Osteoblast (primary cell): Measurements from ENCODE around the gene SPATA17. TPM values are rescaled to one million over a fixed set of nuclear protein-coding genes. Genes with fewer than 3 reads are reported as not detected.

ENCODE experiments used
- DNase-seq: peaks from one replicate; pipeline ENCODE4 v3.0.0; 2011; ENCODE audit warnings: low spot score, mixed read lengths; ENCODE audit not compliant: insufficient read length; ENCODE audit errors: missing footprints
- H2AFZ ChIP-seq: 2 replicates; pipeline ENCODE4 v1.6.0; 2011; ENCODE audit warnings: mild to moderate bottlenecking, low read length
- H3K27ac ChIP-seq: 2 replicates; pipeline ENCODE4 v1.5.1; 2011; ENCODE audit warnings: mild to moderate bottlenecking, low read depth, low read length, moderate library complexity
- H3K27me3 ChIP-seq: 2 replicates; pipeline ENCODE4 v1.6.0; 2012; ENCODE audit warnings: mild to moderate bottlenecking, control low read depth, inconsistent platforms, low read length, moderate library complexity; ENCODE audit not compliant: insufficient read depth
- H3K36me3 ChIP-seq: 2 replicates; pipeline ENCODE4 v1.5.1; 2011; ENCODE audit warnings: mild to moderate bottlenecking, low read length, control low read depth, moderate library complexity; ENCODE audit not compliant: insufficient read depth
- H3K4me1 ChIP-seq: 2 replicates; pipeline ENCODE4 v1.5.1; 2011; ENCODE audit warnings: mild to moderate bottlenecking, low read length, control low read depth, moderate library complexity; ENCODE audit not compliant: insufficient read depth
- H3K4me2 ChIP-seq: 2 replicates; pipeline ENCODE4 v1.6.0; 2011; ENCODE audit warnings: mild to moderate bottlenecking, low read length; ENCODE audit not compliant: insufficient read depth
- H3K4me3 ChIP-seq: fragments of 200-600 bp; sonication (generic); 3 replicates; pipeline ENCODE4 v1.5.1; 2012; ENCODE audit warnings: mild to moderate bottlenecking, low read length, inconsistent platforms; ENCODE audit not compliant: insufficient read depth
- H3K79me2 ChIP-seq: 2 replicates; pipeline ENCODE4 v1.6.0; 2012; ENCODE audit warnings: mild to moderate bottlenecking, low read length, control low read depth, inconsistent platforms; ENCODE audit not compliant: insufficient read depth
- H3K9me3 ChIP-seq: 2 replicates; pipeline ENCODE4 v1.5.1; 2011; ENCODE audit warnings: low read depth, low read length, control low read depth
- H4K20me1 ChIP-seq: 2 replicates; pipeline ENCODE4 v1.6.0; 2012; ENCODE audit warnings: mild to moderate bottlenecking, low read length, control low read depth; ENCODE audit not compliant: insufficient read depth
- CTCF ChIP-seq: IDR thresholded peaks from 2 replicates; pipeline ENCODE4 v1.5.1; 2011; ENCODE audit warnings: mild to moderate bottlenecking, low read depth, low read length, moderate library complexity; ENCODE audit errors: extremely low read depth
- total RNA-seq: library from RNA; depleted of rRNA; stranded (reverse); fragments of >200 nt; gene quantifications from 2 replicates; pipeline ENCODE4 v1.2.3, GENCODE V29; 2012

SPATA17 gene
- total RNA-seq, 1 donor = 0.36 TPM

GRCh38 chr1:217910203-217910602, 279.1 kb downstream of the SPATA17 start:
- Histone ChIP-seq H3K27ac (no peak overlapping the region), H3K4me2 (no peak overlapping the region), H4K20me1 (no peaks in the 10 kb centered on the region), H3K27me3 (no peaks in the 10 kb centered on the region), H2AFZ (no peak overlapping the region), H3K4me3 (no peak overlapping the region), H3K4me1 (no peaks in the 10 kb centered on the region), H3K9me3 (no peaks in the 10 kb centered on the region), H3K36me3 (no peaks in the 10 kb centered on the region), H3K79me2 (no peaks in the 10 kb centered on the region)
- no peak for TF ChIP-seq CTCF
- no peak for DNase-seq

- Histone ChIP-seq H3K4me3 (no peak overlapping the region), H3K4me1 (no peaks in the 10 kb centered on the region), H3K27me3 (no peaks in the 10 kb centered on the region), H3K36me3 (no peaks in the 10 kb centered on the region), H4K20me1 (no peaks in the 10 kb centered on the region), H3K27ac (no peak overlapping the region), H2AFZ (no peak overlapping the region), H3K9me3 (no peaks in the 10 kb centered on the region), H3K79me2 (no peaks in the 10 kb centered on the region), H3K4me2 (no peak overlapping the region)
- DNase-seq = no peak
- TF ChIP-seq CTCF = no peak
Observed at GRCh38 chr1:217910791-217911320, 279.7 kb downstream of the SPATA17 start.

- Histone ChIP-seq H3K36me3 (no peaks in the 10 kb centered on the region), H3K79me2 (no peaks in the 10 kb centered on the region), H2AFZ (no peak overlapping the region), H3K4me3 (no peak overlapping the region), H3K27me3 (no peaks in the 10 kb centered on the region), H4K20me1 (no peaks in the 10 kb centered on the region), H3K4me1 (no peaks in the 10 kb centered on the region), H3K27ac (no peak overlapping the region), H3K9me3 (no peaks in the 10 kb centered on the region), H3K4me2 (no peak overlapping the region)
- TF ChIP-seq CTCF = no peak
- DNase-seq = no peak
Observed at GRCh38 chr1:217911908-217912307, 280.8 kb downstream of the SPATA17 start.

GRCh38 chr1:217917281-217917887, 286.2 kb downstream of the SPATA17 start:
- Histone ChIP-seq H3K4me2 (no peak overlapping the region), H4K20me1 (no peaks in the 10 kb centered on the region), H3K36me3 (no peaks in the 10 kb centered on the region), H2AFZ (no peak overlapping the region), H3K4me3 (no peak overlapping the region), H3K9me3 (no peaks in the 10 kb centered on the region), H3K79me2 (no peaks in the 10 kb centered on the region), H3K27ac (no peak overlapping the region), H3K27me3 (no peaks in the 10 kb centered on the region), H3K4me1 (no peaks in the 10 kb centered on the region)
- no peak for TF ChIP-seq CTCF
- no peak for DNase-seq
